GM19239 (cell line): ENCODE results near the gene RASGRP3.
A peak's percentile ranks its signal among the peaks of the same experiment; 100 is the strongest.

ENCODE experiments used
- DNase-seq: peaks from one replicate; pipeline ENCODE4 v3.0.0; 2011; ENCODE audit warnings: low spot score; ENCODE audit not compliant: insufficient read length
- FAIRE-seq: peaks from 2 replicates; lab custom pipeline; 2011; peaks lifted over from hg19 to GRCh38; lab: Jason Lieb, UNC

Gene RASGRP3

DNA sequence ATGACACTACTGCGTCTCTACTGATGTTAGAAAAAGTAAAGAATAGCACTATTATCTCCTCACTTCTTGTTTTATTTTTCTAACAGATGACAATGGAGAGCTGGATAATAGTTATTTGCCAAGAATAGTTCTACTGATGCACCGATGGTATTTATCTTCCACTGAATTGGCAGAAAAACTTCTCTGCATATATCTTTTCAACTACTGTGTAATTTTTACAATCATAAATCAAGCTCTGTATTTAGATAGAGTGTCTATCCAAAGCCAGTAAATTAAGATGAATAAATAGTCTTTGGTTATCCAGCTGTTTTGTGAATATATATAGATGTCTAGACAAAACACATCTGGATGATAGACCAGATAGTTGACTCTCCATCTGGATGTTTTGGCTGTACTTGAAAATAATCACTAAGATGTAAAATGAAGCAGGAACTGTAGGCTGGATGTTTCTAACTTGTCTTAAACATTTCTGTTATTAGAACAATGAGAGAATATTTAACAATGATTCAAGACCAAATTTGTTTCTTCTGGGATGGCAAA is 40.1 kb downstream of the RASGRP3 start:
- no peak for DNase-seq
- no peak for FAIRE-seq

DNA sequence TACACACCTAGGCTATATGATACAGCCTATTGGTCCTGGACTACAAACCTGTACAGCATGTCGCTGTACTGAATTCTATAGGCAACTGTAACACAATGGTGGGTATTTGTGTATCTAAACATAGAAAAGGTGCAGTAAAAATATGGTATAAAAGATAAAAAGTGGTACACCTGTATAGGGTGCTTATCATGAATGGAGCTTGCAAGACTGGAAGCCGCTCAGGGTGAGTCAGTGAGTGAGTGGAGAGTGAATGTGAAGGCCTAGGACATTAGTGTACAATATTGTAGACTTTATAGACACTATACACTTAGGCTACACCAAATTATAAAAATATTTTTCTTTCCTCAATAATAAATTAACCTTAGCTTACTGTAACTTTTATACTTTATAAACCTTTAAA is 41.8 kb downstream of the RASGRP3 start:
- no peak for FAIRE-seq

DNA sequence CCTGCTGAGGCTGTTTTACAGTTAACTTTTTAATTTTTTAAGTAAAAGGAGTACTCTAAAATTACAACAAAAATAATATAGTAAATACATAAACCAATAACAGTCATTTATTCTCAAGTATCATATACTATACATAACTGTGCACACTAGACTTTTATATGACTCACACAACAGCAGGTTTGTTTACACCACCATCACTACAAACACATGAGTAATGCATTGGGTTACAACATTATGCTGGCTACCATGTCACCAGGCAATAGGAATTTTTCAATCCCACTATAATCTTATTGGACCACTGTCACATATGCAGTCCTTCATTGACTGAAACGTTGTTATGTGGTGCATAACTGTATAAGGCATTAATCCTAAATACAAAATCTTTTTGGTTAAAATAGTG is 42.5 kb downstream of the RASGRP3 start:
- FAIRE-seq: no peak
- no peak for DNase-seq

More for the DNA sequence above, 41.8 kb downstream of the RASGRP3 start:
- DNase-seq: no peak

GRCh38 chr2:33521791-33522281 is 45.4 kb downstream of the RASGRP3 start:
- no peak for DNase-seq

DNA sequence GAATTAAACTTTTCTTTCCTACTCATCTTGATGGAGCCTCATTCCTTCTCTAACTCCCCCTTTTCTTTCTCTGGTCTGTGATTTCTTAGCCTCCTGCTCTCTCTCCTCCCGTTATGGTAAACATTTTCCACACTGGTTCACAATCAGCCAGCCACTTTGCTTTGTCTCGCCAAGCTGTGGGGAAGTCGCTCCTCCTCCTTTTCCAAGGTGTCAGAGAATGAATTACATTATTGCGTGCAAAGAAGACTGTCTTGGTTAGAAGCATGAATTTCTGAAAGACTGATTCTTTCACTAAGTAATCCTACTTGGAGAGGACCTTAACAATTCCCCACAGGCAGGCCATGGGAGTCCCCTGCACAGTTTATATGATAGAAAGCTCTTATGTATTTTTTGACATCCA is 46.1 kb downstream of the RASGRP3 start:
- FAIRE-seq: no peak
- DNase-seq: no peak

More at GRCh38 chr2:33521791-33522281, 45.4 kb downstream of the RASGRP3 start:
- FAIRE-seq: no peak

- no peak for FAIRE-seq
- no peak for DNase-seq
These were observed 49.2 kb downstream of the RASGRP3 start for GRCh38 chr2:33525666-33526065.

GRCh38 chr2:33526132-33526531 is 49.7 kb downstream of the RASGRP3 start:
- no peak for DNase-seq
- FAIRE-seq: no peak

- DNase-seq (no peak), FAIRE-seq (no peak)
These were observed 50.5 kb downstream of the RASGRP3 start for GRCh38 chr2:33526921-33527320.

DNA sequence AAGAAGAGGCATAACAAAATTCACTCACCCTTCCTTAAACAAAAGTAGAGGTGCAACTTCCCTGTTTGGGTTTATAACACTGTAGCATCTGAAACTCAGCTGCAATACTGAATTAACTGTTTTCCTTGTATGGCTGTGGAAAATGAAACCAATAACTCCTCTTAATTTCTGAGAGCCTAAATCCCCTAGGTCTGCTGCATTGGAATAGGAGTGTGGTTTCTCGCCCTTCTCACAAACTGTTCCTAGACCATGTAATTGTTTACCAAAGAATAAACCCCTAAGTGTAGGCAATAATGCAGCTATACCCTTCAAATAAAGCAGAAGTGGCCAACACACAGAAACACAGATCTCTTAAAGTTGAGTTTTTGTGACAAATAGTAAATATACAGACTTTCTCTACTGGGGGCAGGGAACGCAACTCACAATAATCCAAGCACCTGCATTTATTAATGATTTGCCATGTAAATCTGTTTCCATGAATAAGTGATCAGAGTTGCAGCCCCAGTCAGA is 52.0 kb downstream of the RASGRP3 start:
- FAIRE-seq: peak; percentile 58
- DNase-seq: no peak

DNA sequence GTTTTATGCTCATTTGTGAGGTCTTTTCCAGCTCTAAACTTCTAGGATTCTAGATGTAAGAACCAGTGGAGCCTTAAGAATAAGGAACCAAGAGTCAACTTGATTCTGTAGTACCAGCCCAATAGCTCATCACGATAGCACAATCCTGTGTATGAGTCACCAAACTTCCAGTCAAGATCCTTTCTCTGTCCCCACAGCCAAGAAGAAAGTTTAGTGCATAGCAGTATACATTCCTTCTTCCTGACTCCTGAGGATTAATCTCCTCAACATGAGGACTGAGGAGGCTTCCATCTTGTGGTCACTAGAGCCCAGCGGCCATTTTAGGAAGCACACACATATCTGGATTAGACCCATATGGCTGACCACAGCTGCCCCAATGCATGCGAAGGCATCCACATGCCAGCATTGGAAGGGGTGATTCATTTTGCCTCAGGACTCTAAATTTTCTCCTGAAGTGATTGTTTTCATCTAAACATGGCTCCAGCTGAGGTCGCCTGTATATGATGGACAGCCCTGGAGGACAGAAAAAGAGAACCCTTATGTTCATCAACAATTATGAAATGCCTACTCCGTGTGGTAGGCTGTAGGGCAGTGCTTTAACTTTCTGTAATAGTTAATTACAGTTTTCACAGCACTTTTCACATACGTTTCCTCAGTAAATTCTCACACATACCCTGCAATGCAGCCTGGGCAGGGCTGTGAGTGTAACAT is 53.5 kb downstream of the RASGRP3 start:
- DNase-seq (no peak), FAIRE-seq (peak; percentile 64)

DNA sequence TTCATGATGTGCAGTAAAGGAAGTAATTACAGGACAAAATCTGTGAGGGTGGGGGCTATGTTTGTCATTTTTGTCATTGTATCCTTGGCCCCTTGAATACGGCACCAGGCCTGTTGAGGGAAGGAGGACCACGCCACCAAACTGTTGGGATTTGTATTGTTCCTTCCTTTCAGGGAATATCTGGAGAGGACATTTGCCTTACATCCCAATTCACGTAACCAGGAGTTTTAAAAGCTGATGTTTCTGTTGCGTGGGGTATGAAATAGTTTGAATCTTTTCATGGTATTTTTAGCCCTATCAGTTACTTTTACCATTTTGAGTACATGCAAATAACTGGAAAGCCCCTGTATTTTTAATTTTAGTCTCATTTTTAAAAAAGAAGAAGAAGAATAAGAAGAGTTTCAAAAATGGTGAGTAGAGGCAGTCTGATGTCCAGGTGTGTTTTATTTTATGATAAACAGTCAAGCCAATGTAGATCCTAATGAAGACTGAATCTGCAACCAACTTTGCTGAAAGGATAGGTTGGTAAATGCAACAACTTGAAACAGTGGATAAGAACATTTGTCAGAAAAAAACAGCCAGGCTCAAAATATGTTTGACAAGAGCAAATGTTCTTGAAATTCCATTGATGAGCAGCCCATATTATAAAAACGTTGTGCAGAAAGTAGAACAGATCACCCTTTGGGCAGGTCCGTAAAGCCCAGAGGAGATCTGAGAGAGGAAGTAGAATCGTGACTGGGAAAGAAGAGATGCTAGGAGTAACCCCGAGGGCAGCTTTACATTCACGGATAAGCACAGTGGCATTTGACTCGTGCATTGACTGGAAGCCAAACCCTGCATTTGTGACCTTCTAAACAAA is 54.5 kb downstream of the RASGRP3 start:
- FAIRE-seq (peak; percentile 60), DNase-seq (no peak)

GRCh38 chr2:33531549-33532059 is 55.2 kb downstream of the RASGRP3 start:
- DNase-seq (no peak), FAIRE-seq (no peak)

DNA sequence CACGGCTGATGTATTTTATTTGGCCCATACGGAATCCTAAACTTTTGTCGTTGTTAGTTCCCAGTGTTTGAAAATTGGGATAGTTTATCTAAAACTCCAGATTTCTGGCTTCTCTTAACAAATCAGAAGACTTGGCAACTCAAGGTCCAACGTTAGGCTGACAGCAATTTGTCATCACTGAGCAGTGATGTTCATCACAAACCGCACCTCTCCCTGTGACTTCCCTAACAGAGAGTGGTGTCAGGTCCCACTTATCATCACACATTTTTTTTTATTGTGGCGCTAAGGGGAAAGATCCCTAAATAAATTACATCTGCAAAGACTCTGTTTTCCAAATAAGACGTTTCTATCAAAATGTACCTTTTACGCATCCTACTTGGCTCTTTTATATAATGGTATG is 55.7 kb downstream of the RASGRP3 start:
- no peak for FAIRE-seq

DNA sequence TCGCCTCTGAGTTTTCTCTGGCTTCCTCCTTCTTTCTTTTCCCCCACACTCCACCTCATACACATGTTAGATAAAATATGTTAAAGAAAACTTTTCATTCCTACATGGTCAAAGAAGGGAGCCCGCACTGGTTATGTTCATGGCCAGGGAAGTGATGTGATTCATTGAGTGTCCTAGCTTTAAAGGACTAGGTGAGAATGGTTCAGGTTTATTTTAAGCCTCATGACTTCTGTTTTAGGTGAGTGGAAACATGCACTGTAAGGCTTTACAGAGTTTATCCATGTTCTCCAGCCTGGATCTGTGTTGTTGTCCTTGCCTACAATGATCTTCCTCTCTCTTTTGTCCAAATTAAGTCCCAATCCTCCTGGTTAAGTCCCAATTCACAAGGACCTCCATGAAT is 56.5 kb downstream of the RASGRP3 start:
- no peak for DNase-seq
- FAIRE-seq: no peak

More for the DNA sequence above, 55.7 kb downstream of the RASGRP3 start:
- DNase-seq: no peak

DNA sequence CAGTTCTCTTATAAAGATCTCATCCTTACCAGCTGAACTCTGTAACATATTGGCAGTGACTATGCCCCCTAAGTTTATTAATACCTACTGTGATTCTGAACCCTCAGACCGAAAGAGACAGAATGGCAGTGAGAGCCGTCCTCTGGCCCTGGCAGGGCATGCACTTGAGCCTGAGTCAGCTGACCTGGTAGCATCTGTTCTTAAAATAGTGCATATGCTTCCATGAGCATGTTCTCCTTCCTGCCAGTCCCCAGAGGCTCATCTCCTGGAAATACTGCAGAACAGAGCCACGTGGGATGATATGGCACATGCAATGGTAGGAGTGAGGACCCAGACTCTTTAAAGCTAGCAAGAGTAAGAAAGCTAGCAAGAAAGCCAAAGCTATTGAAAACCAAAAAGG is 59.0 kb downstream of the RASGRP3 start:
- FAIRE-seq: no peak
- DNase-seq: no peak

DNA sequence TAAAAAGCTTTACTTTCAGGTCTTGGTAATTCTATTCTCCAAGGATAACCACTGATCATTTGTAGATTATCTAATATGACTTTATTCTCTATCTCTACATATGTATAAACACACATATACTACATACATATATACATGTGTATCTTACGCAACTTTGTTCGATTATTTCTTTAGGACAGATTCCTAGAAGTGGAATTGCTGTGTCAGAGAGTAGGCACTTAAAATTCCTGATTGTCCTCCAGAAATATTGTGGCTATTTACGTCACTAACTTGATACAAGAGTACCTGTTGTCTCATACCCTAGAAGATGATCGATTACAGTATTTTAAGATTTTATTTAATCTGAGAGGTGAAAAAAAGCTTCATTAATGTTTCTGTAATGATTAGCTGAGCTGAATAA is 64.8 kb downstream of the RASGRP3 start:
- FAIRE-seq (no peak), DNase-seq (no peak)

DNA sequence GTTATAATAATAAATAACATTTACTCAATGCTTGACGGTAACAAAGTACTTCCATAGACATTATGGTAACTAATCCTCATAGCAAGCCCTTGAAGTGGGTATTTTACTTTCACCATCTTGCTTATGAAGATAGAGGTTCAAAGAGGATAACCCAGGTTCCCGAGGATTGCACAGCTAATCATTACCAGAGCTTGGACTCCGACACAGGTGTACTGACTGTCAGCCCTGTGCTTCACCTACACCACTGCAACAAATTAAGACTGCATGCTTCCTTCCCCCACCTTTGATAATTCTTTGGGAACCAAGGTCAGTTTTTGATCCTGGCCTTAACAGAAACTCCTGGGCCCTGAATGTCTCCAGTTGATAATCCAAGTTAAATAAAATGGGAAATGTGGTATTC is 73.8 kb downstream of the RASGRP3 start:
- no peak for DNase-seq
- no peak for FAIRE-seq

DNA sequence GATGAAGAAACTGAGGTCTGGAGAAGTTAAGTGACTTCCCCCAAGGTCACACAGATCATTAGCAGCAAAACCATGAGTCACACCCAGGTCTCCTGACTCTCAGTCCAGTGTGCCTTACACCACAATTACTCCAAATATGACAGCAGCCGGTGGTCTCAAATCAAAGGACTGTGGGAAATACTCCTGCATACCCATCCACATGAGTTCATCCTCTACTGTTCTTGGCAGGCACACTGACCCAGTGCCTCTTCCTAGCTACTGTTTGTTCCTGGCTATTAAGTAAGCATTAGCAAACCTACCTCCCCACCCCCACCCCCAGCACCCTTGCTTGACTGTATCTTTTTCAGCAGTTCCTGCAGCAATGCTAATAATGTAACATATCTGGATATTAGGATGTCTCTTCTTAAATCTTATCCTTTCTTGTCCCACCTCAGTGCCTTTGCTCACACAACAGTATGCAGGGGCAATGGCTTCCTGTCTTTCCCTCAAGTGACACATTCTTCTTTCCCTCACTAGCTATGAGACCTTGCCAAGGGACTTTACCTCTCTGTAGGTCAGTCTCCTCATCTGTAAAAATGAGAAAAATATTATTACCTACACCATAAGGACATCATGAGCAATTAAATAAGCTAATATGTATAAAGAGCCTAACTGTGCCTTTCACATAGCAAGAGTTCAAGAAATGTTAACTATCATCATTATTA is 76.5 kb downstream of the RASGRP3 start:
- no peak for FAIRE-seq

GRCh38 chr2:33555681-33556080 is 79.2 kb downstream of the RASGRP3 start:
- FAIRE-seq (no peak), DNase-seq (no peak)

More for the DNA sequence above, 76.5 kb downstream of the RASGRP3 start:
- DNase-seq: no peak

DNA sequence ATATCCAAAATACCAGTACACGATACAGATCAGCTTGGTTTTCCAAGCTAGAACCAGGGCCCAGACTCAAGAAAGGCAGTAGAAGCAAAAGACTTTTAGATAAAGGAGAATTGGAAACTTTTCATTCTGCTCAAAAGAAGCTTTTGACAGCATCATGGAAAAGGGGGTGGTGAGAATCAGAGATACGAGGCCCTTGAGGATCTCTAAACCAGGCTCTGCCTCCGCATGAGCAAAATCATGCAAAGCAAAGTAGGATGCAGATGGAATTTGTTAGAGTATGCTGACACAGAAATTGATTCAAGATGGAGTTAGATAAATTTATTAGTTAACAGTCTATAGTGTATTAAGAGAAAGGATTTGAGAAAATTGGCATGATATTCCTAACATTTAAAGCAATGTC is 82.9 kb downstream of the RASGRP3 start:
- no peak for DNase-seq
- FAIRE-seq: no peak
